HepG2 (cell line): Measurements from ENCODE around the gene DOCK3.

ENCODE experiments used
- ARID5B ChIP-seq: IDR thresholded peaks from 2 replicates; pipeline ENCODE4 v1.4.0; 2020; ENCODE audit warnings: mild to moderate bottlenecking, missing genetic modification reagents
- NFYB ChIP-seq: sonication (generic); formaldehyde crosslinking; IDR thresholded peaks from 2 replicates; pipeline ENCODE4 v1.4.0; 2020; ENCODE audit warnings: missing genetic modification reagents
- RBFOX2 ChIP-seq: fragments of 200-400 bp; formaldehyde crosslinking; IDR thresholded peaks from 2 replicates; pipeline ENCODE4 v1.6.1; 2017; ENCODE audit warnings: low read depth, mild to moderate bottlenecking, low read length
- ZNF280B ChIP-seq: sonication (generic); formaldehyde crosslinking; IDR thresholded peaks from 2 replicates; pipeline ENCODE4 v1.5.0; 2020; ENCODE audit warnings: missing genetic modification reagents, mild to moderate bottlenecking, borderline replicate concordance
- ZZZ3 ChIP-seq: sonication (generic); formaldehyde crosslinking; IDR thresholded peaks from 2 replicates; pipeline ENCODE4 v1.4.0; 2020; ENCODE audit warnings: missing genetic modification reagents, mild to moderate bottlenecking, borderline replicate concordance

- TF ChIP-seq ARID5B (CRISPR knock-in tag): no peak
- no peak for TF ChIP-seq ZZZ3 (CRISPR knock-in tag)
- TF ChIP-seq NFYB (CRISPR knock-in tag): no peak
- no peak for TF ChIP-seq RBFOX2
- TF ChIP-seq ZNF280B: no peak
Measured at GRCh38 chr3:51242939-51243338, 568.2 kb downstream of the DOCK3 start.
